Superior temporal gyrus (tissue), 1 donor: ENCODE results near the gene SAP25.

Experiments
- DNase-seq: peaks from one replicate; pipeline ENCODE4 v3.0.0-alpha.2; 2016; ENCODE audit errors: extremely low spot score

Gene SAP25

DNA sequence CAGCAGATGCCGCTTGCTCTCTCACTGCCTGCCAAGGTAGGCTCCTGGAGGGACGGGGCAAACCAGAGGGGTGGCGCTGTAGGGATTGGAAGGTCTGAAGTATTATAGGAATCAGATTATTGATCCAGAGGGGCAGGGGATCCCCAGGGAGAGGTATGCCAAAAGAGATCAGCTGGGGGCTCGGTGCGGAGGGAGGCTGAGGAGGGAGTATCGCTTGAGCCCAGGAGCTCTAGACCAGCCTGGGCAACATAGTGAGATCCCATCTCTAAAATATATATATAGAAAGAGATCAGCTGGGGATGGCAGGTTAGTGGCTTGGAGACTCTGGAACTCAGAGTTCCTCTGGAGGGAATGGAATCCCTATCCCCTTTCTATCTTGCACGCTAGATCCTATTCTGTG, 21.5 kb upstream of the SAP25 start:
- no peak for DNase-seq

DNA sequence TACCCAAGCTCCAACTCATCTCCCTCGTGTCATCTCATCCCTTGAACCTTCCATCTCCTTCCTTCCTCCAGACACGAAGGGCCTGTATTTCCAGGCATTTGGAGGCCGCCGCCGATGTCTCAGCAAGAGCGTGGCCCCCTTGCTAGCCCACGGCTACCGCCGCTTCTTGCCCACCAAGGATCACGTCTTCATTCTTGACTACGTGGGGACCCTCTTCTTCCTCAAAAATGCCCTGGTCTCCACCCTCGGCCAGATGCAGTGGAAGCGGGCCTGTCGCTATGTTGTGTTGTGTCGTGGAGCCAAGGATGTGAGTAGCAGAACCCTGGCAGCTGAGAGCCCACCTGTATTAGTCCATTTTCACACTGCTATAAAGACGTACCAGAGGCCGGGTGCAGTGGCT, 17.9 kb upstream of the SAP25 start:
- DNase-seq: no peak

DNA sequence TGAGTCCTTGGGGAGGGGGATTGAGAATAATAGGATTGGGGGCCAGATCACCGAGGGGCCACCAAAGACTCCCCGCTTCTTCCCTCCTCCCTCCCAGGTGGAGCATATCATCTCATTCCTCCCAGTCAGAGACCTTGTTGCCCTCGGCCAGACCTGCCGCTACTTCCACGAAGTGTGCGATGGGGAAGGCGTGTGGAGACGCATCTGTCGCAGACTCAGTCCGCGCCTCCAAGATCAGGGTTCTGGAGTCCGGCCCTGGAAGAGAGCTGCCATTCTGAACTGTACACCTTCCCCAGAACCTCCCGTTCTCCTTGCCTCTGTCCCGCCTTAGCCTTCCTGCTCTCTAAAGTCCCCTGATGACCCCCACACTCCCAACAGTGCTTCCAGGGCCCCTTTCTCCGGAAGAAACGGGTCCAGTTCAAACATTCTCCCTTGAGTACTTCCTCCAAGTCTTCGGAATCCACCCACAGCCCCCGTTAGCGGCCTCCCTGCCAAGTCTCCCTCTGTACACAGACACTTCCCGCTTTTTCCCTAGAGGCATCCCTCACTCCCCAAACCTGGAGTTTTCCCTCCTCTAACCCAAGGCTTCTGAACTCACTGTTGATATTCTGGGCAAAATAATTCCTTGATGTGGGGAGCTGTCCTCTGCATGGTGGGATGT, 16.5 kb upstream of the SAP25 start:
- DNase-seq: no peak

DNA sequence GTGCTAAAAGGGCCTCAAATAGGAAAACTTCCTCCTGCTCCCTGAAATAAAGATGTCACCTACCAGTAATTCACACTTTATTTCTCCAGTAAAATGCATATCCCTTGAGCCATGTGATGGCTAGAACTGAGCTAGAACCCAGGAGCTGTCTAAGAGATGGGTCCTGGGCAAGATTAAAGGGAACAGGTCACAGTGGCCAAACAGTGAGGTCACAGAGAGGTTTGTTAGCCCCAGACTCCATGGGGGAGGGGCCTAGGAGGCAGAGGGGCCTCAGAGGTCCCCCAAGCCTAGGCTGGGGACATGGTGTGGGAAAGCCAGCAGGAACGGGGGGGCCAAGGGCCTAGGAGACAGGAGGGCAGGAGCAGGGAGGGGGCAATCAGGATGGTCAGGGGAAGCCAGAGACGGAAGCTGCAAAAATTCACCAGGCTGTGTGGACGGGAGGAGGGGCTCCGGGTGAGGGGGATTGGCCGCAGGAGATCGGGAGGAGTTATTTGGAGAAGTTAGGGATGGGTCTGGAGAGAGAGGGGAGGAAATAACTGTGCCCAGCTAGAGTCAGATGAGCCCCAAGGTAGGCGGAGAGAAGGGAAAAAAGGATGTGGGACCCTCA, 15.7 kb upstream of the SAP25 start:
- DNase-seq: no peak

DNA sequence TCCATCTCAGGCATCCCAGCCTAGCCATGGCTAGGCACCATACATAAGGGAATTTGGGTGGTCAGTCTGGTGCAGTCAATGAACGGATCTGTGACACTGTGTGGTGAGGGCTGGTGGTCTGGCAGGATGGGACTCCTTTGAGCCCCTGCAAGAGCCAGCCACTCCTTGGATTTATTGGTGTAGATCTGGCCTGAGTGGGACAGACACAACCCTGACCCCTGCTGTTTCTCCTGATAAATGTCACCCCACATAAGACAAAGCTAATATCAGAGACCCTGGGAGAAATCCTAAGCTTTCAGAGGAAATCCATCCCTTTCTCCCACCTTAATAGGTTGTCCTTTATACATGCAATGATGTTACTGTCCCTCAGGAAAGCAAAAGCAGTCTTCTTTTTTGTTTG, 14.7 kb upstream of the SAP25 start:
- DNase-seq: no peak

DNA sequence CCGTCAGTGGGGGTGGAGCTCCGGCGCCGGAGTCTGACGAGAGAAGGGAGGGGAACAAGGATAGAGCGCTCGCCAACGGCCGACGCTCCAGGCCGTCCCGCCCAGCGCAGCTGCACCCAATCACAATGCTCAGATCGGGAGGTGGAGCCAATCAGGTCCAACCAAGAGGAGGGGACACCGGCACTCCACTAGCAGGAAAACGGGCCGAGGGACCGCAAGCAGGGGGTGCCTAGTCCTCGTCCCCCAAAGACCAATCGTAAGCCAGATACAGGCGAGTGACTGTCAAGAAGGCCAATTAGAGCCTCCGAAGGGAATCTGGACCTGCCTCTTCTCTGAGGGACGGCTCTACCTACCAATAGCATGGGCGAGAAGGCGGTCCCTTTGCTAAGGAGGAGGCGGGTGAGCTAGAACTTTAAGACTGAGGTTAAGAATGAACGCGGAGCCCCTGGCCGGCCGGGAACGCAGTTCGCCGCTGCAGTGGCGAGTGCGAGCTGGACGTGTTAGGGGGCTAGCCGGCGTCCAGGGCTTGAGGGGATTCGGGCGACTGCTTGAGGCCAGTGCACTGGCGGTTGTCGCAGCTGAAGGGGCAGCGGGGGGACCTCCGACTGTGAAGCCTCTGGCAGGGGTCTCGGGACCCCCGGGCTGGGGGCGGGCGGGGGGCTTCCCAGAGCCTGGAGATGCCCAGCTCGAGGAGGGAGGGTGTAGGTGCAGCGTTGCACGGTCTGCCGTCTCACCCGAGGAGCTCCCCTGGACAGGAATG, 12.7 kb upstream of the SAP25 start, which contains the start of gene FBXO24:
TSS of gene FBXO24 (plus strand) at position 63 of the 760 bp plus-strand sequence. CDS start at position 361, 298 bp downstream.
- DNase-seq: peak; percentile 100

DNA sequence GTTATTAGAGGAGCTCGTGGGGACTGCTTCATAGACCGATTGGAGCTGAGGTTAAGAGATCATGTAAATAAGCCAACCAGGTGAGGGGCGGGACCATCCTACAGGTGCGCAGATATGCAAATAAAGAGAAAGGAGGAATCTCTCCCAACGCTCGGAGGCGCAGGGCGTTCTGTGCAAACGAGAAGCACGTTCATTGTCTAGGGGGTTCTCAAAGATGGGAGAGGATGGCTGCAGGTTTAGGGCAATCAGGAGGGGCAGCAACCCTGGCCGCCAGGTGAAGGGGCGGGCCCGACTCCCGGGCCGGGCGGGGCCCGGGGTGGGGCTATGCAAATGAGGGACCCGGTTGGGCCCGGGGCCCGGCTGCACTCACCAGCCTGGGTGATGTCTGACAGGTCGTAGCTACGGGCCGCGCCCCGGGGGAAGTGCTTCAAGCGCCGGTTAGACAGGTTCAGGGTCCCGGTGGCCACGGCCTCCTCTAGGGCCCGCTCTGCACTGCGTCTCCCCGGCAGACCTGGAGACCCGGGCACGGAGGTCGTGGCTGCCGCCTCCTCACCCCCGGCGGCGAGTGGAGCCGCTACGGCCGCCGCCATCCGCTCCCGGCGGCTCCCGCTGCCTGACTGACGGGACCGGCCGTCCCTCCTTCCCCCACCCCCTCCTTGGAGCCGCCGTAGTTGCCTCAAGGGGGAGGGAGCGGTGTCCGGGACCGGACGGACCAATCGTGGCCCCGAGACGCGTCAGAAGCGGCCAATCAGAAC, 12.0 kb upstream of the SAP25 start, which contains the start of gene LRCH4:
TSS of gene LRCH4 (minus strand) at position 619 of the 755 bp plus-strand sequence. CDS start at position 590, 29 bp downstream.
- no peak for DNase-seq

DNA sequence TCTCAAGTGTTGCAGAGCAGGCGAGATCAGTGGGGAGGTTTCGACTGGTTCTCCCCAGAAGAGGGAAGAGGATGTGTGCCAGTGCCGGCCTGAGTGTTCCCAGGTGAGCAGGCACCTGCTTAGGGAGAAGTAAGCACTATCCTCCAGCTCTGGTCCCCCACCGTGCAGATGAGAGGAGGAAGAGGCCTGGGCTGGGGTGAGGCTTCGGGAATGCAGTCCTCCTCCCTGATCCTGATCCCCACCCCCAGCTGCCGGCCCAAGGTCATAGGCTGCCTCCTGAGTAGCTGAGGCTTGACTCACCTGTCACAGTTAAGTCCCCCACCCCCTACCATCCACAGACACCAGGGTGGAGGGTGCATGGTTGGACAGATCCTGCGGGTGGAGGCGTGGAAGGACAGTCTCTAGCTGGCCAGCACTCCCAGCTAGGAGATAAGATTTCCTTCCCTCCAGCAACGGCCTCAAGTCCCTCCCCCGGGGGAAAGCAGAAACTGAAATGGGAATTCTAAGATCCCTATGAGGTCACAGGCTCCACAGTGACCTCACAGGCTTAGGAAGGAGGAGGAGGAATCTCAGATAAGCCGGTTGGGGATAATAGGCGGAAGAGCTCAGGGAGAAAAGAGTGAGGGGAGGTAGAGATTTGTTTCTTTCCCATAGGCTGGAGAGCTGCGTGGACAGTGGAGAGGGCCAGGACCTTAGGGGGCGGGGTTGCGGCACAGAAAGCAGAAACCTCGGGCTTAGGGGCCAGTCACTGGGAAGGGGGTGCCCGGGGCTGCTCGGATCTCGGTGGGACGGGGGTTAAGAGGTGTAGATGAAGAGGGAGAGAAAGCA, 11.2 kb upstream of the SAP25 start:
- DNase-seq: no peak

DNA sequence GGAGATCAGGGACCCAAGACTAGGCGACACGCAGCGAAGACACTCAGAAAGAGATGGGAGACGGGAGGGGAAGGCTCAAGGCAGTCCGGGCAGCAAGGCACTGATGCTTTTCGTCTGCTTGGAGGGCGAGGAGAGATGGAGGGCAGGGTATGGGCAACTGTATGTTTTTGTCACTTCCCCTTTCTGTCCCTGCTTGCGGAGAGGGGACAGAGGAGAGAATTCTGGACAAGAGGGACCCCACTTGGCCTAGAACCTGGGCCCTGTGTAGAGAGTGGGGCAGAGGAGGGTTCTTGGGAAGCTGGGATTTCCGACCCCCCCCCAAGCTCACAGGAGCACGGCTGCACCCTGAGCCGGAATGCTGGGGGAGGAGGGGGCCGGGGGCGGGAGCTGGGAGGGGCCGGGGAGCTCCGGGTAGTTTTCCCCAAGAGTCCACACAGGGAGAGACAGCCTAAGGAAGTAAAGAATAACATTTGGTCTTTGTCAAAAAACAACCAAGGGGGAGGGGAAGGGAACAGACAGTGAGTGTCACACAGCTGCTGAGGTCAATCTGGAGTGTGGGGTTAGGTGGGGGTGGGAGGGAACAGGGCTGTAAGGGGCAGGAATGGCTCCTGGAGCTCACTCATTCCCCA, 10.5 kb upstream of the SAP25 start:
- no peak for DNase-seq

DNA sequence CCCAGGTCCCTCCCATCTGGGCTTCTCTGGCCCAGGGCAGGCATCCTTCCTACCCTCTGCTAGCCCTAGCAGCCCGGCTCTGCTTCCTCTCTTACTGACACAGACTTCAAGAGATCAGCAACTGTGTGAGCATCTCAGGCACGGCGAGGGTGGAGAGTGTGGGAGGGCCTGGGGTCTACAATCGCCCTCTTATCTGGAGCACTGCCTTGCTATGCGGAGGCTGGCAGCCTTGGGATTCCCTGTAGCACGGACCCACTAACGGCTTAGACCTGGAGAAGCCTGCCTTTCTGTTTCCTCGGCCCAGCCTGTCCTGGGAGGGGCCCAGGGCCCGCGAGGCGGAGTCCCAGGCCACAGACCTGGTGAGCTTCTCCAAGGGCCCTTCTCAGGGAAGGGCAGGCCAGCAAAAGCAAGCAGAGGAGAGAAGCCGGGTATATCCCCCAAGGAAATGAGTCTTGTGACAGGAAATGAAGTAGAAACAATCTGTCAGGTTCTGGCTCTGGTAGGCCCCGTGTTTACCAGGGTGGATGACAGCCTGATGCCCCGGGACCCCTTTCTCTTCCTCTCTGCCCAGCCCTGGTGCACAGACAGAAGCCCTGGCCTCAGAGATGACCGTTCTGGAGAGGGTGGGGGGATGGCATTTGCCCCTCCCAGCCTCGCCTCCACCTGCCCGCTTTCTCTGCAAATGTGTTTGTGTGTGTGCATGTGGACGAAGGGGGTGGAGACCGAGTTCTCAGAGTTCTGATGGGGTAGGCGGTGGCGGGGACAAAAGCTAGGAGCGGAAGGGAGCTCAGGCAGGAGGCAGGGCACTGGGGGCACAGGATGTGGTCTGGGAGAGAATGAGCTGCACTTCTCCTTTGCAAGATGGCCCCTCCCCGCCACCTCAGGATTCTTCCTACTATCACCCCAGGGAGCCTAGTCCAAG, 9.7 kb upstream of the SAP25 start:
- no peak for DNase-seq

DNA sequence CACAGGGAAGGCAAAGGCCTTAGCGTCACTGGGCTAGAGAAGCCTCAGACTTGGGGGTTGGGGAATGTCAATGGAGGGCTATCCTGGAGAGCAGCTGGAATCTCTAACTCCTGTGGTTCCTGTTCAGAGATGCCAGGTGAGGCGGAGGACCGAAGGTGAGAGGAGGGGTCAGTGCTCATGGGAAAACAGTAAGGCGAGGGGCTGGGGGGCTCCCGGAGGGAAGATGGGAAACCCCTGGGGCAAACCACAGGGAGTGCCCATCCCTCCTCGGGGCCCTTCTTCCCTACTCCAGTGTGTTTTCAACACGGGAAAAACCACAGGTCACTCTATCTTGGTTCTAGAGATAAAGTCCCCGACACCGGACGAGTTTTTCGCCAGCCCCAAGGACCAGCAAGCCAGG, 8.9 kb upstream of the SAP25 start:
- no peak for DNase-seq

DNA sequence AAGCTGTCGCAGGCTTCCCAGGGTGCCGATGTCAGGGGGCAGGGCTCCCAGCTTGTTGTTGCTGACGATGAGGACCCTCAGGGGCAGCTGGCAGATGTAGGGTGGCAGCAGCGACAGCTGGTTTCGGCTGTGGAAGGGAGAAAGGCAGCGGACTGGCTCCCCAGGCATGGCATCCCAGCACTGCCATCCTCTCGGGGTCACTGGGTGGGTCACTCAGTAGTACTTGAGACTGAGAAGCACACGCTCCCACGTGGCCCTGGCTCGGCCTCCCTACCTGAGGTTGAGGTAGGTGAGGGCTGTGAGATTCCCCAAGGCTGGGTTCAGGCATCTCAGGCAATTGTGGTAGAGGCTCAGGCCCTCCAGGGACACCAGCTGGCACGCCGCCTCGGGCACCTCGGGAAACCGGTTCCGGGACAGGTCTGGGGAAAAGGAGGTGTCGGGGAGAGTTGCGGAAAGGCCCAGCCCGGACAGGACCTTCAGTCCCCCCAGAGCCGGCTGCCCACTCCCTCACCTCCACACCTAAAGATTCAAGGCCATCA, 8.4 kb upstream of the SAP25 start:
- no peak for DNase-seq

DNA sequence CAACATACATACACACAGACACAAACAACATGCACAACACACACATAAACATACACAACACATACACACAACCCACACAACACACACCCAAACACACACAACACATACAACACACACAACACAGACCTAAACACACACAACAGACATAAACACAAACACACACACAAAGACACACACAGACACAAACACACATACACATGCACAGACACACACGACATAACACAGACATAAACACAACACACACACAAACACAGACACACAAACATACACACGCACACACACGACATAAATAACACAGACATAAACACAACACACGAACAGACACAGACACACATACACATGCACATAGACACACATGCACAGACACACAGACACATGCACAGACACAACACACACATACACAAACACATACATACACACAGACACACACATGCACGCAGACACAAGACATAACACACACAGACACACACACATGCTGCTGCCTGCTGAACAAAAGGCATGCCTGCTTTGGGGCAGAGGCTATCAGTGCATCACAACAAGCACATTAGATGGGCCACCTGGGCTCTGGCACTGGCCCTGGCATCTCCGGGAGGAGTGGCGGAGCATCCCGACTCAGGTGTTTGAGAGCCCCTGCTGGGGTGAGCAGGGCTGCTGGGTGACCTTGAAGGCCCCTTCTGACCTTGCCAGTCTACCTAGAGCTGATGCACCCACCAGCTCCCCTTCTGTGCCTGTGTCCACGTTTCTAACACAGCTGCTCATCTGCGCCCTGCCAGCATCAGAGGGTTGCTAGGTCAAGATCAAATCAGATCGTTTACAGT, 7.0 kb upstream of the SAP25 start:
- no peak for DNase-seq

DNA sequence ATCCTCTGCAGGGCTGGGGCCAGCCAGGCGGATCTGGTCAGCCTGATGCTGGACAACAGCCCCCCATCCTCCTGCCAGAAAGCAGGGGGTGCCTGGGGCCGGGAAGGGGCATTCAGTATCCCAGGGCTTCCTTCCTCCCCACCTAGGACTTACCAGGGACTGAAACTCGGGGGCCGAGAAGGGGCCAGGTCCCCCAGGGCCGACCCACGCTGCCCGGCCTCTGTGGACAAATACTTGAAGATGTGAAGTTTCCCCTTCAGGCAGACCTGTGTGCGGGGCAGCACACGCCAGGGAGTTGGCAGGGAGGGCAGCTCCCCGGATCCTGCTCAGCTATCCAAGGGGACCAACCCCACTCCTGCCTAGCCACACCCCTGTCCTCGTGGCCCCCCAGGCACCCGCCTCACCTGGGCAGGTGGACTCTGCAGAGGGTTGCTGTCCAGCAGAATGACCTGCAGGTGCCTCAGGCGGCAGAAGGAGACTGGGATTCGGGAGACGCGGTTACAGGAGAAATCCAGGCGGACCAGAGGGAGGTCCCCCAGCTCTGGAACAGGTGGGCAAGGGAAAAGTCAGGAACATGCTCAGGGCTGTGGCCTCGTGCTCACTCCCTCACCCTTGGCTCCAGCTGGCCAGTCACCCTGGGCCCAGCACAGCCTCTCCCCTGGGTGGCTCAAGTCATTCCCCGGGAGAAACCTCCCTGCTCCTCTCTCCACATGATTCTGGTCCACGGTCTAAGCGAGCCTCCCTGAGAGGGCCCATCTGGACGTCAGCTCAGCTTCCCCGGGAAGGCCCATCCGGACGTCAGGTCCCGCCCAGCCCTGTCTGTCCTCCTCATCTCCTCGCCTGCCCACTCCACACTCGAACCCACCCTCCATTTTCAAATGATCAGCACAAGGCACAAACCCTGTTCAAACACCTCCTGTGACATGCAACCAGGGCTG, 4.8 kb upstream of the SAP25 start:
- no peak for DNase-seq

DNA sequence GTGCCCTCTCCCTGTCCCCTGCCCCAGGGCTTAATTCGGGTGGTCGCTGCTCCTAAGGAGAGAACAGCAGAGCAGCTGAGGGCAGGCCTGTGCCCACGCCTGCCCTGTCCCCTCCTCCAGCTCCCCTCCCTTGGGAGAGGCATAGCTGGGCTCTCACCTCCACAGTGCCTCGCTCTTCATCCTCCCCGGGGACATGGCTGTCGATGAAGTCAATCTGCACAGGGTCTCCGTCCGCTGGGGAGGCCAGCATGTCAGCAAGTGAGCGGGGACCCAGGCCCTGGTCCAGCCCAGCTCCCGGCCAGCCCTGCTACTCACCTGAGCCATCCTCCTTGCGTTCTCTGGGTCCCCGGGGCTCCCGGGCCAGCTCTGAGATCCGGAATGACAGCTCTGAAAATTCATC, 3.8 kb upstream of the SAP25 start:
- DNase-seq: no peak

DNA sequence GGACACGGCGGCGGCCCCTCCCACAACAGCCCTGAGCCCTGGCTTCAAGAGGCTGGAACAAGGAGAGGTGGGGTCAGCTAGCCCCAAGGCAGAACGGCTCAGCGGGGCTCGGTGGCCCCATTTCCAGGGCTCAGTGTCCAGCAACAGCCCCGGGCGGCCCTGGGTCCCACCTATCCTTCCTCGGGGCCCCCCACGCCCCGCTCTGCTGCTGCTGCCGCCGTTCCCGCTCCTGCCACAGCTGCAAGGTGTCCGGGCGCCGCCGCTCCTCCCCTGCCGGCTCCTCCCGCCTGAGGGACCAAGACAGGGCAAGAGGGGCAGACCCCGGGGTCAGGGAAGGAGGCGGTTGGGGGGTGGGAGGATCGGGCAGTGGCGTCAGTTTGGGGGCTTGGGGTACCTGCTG, 3.4 kb upstream of the SAP25 start:
- DNase-seq: no peak

DNA sequence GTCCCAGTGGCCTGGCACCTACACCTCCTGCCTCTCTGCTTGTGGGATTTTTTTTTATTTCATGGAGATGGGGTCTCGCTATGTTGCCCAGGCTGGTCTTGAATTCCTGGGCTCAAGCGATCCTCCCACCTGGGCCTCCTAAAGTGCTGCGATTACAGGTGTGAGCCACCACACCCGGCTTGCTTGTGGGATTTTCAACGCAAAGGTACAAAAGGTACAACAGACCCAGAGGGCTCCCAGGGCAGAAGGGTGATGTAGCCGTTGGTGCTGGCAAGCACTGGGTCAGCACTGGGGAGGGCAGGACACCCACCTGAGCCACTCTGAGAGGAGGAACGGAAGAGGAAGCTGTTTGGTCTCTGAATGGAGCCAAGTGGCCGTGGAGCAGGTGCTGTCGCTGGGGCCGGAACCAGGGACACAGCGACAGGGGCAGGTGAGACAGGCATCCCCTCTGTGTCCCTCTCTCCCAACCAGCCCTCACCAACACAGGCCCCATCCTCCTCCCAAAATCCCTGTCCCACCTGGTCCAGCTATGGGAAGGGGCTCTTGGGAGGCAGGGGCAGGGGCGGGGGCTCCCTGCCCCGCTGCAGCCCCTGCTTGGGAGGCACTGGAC, 2.8 kb upstream of the SAP25 start:
- DNase-seq: no peak
